ENCODE measurements around the gene C11orf86. TPM values are rescaled to one million over a fixed set of nuclear protein-coding genes. Genes with fewer than 3 reads are reported as not detected.

The C11orf86 gene
- total and polyA plus RNA-seq, 4 experiments from 2014 or later = not detected

DNA sequence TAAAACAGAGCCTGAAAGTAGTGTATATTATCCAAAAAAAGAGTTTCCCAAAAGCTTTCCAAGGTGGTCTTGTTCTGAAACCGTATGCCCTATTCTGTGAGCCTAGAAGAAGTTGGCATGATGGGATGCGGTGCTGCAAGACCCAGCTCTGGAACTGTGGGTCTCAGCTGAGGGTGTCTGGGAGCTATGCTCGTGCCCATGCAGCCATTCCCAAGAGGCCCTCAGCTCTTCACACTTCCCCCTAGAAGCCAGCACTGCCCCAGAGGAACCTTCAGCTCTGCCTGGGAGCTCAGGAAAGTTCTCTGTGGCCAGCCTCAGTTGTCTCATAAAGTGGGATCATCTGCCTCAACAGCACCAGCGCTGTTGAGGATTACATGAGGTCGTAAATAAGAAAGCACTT lies 41.4 kb downstream of the C11orf86 start:
- Histone ChIP-seq H3K4me3 (ENCODE audit: low read length in 2 of 2) (no peak overlapping the region), H3K4me1 (ENCODE audit: insufficient read depth, low read length) (no peaks in the 10 kb centered on the region), H3K9me3 (ENCODE audit: control insufficient read depth in 1 of 2, low read length in 2 of 2) (no peaks in the 10 kb centered on the region), H3K27ac (ENCODE audit: low read depth, low read length) (no peak overlapping the region), H3K36me3 (ENCODE audit: insufficient read depth, low read length) (no peaks in the 10 kb centered on the region), H3K27me3 (ENCODE audit: insufficient read depth, low read length) (no peaks in the 10 kb centered on the region)
- Mint-ChIP-seq H3K4me3 (no peak overlapping the region), H3K4me1 (peaks cover 0 to 1% (median 0%) of the 10 kb centered on the region in 4 donors), H3K36me3 (no peaks in the 10 kb centered on the region), H3K27ac (no peak overlapping the region), H3K9me3 (peaks cover 0 to 6% (median 0%) of the 10 kb centered on the region in 8 donors), H3K27me3 (peaks cover 7 to 13% of the 10 kb centered on the region in 2 donors)
- no peak for DNase-seq
- intact Hi-C loops (cut with micrococcal nuclease) = no loop called here
- ChIA-PET CTCF (ENCODE audit: partially characterized antibody) (interaction anchor here (0.9 kb wide), 1 partner anchor 56 kb away, joined by 3 read pairs; no protein-coding TSS in a partner anchor), POLR2A (ENCODE audit: partially characterized antibody) (no interaction called here)

- peaks cover 0 to 6% (median 0%) of the 10 kb centered on the region in 8 donors for H3K9me3 Mint-ChIP-seq
- H3K36me3 Mint-ChIP-seq = no peaks in the 10 kb centered on the region
- Histone ChIP-seq H3K4me1 (ENCODE audit: insufficient read depth, low read length) (peaks cover 32% of the 10 kb centered on the region), H3K9me3 (ENCODE audit: control insufficient read depth in 1 of 2, low read length in 2 of 2) (no peaks in the 10 kb centered on the region), H3K4me3 (ENCODE audit: low read length in 2 of 2) (no peak overlapping the region), H3K27ac (ENCODE audit: low read depth, low read length) (no peak overlapping the region), H3K27me3 (ENCODE audit: insufficient read depth, low read length) (peaks cover 27% of the 10 kb centered on the region), H3K36me3 (ENCODE audit: insufficient read depth, low read length) (no peaks in the 10 kb centered on the region)
- intact Hi-C loops (cut with micrococcal nuclease) = no loop called here
- DNase-seq = no peak
- peaks cover 19 to 32% of the 10 kb centered on the region in 2 donors for H3K27me3 Mint-ChIP-seq
- H3K4me1 Mint-ChIP-seq = peaks cover 17 to 36% (median 25%) of the 10 kb centered on the region in 4 donors
- no peak overlapping the region for H3K27ac Mint-ChIP-seq
- CTCF ChIA-PET (ENCODE audit: partially characterized antibody) = interaction anchor here (1.1 kb wide), 1 partner anchor 27 kb away, joined by 4 read pairs; no protein-coding TSS in a partner anchor
- no peak overlapping the region for H3K4me3 Mint-ChIP-seq
- POLR2A ChIA-PET (ENCODE audit: partially characterized antibody) = no interaction called here
Observed at GRCh38 chr11:67020949-67021348, 45.8 kb downstream of the C11orf86 start.

DNA sequence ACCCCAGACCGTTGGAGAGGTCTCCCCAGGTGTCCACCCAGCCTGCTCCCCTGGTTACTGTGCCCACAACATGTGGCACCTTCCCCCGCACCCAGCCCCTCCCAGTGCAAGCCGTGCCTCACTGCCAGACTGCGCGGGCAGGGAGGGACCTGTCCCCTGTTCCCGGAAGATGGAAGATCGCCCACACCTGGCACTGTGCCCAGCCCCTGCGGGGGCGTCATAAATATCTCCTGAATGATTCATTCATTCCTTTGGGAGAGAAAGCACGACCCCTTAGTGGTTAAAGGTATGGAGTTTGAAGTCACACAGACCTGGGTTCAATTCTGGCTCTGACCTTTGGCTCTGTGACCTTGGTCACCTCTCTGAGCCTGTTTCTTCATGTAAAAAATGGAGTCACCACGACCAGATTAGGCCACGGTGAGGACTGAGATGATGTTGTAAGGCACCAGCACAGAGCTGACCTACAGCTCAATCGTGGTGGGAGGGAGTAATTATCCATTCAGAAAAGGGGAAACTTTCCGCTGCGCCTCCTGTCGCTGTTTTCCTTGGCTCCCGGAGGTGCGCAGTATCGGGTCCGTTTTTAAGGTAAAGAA lies 47.3 kb downstream of the C11orf86 start:
- Mint-ChIP-seq H3K27me3 (peaks cover 19 to 32% of the 10 kb centered on the region in 2 donors), H3K4me3 (peak overlapping the region; percentile 18 to 81 (median 69)), H3K27ac (no peak overlapping the region), H3K9me3 (peaks cover 0 to 6% (median 0%) of the 10 kb centered on the region in 8 donors), H3K4me1 (peaks cover 17 to 36% (median 25%) of the 10 kb centered on the region in 4 donors), H3K36me3 (no peaks in the 10 kb centered on the region)
- Histone ChIP-seq H3K36me3 (ENCODE audit: insufficient read depth, low read length) (no peaks in the 10 kb centered on the region), H3K27me3 (ENCODE audit: insufficient read depth, low read length) (peaks cover 27% of the 10 kb centered on the region), H3K27ac (ENCODE audit: low read depth, low read length) (no peak overlapping the region), H3K9me3 (ENCODE audit: control insufficient read depth in 1 of 2, low read length in 2 of 2) (no peaks in the 10 kb centered on the region), H3K4me3 (ENCODE audit: low read length in 2 of 2) (no peak overlapping the region), H3K4me1 (ENCODE audit: insufficient read depth, low read length) (peaks cover 32% of the 10 kb centered on the region)
- no peak for DNase-seq
- ChIA-PET CTCF (ENCODE audit: partially characterized antibody) (interaction anchor here (1.4 kb wide), 1 partner anchor 30 kb away, joined by 3 read pairs; no protein-coding TSS in a partner anchor), POLR2A (ENCODE audit: partially characterized antibody) (interaction anchor here (0.6 kb wide), 1 partner anchor 544 kb away, joined by 3 read pairs; no protein-coding TSS in a partner anchor)
- intact Hi-C loops (cut with micrococcal nuclease) = no loop called here

- peak within 1 kb of the TSS in 1 of 2 donors; percentile 32 for H3K4me3 ChIP-seq (ENCODE audit: low read length in 2 of 2)
- ChIA-PET POLR2A (ENCODE audit: partially characterized antibody) (interaction anchor here (0.6 kb wide), 1 partner anchor 545 kb away, joined by 3 read pairs; no protein-coding TSS in a partner anchor), CTCF (ENCODE audit: partially characterized antibody) (no interaction called here)
- peaks cover 32% of the 10 kb centered on the region for H3K4me1 ChIP-seq (ENCODE audit: insufficient read depth, low read length)
- no peak for DNase-seq
- peaks cover 27% of the 10 kb centered on the region for H3K27me3 ChIP-seq (ENCODE audit: insufficient read depth, low read length)
- H3K36me3 ChIP-seq (ENCODE audit: insufficient read depth, low read length) = no peaks in the 10 kb centered on the region
- Mint-ChIP-seq H3K4me1 (peaks cover 17 to 36% (median 25%) of the 10 kb centered on the region in 4 donors), H3K36me3 (no peaks in the 10 kb centered on the region), H3K9me3 (peaks cover 0 to 6% (median 0%) of the 10 kb centered on the region in 8 donors), H3K27ac (peak within 1 kb of the TSS in 1 of 7 donors; percentile 89), H3K4me3 (peak within 1 kb of the TSS; percentile 59 to 87 (median 82)), H3K27me3 (peaks cover 19 to 32% of the 10 kb centered on the region in 2 donors)
- H3K9me3 ChIP-seq (ENCODE audit: control insufficient read depth in 1 of 2, low read length in 2 of 2) = no peaks in the 10 kb centered on the region
- no peak within 1 kb of the TSS for H3K27ac ChIP-seq (ENCODE audit: low read depth, low read length)
- intact Hi-C loops (cut with micrococcal nuclease) = no loop called here
Observed at GRCh38 chr11:67022961-67023956, 48.2 kb downstream of the C11orf86 start, which contains the start of gene SYT12. TSS of gene SYT12 (plus strand) at chr11:67023134. CDS start at chr11:67030145, 7,011 bp downstream.

GRCh38 chr11:67023957-67024353 lies 48.9 kb downstream of the C11orf86 start:
- intact Hi-C loops (cut with micrococcal nuclease) = no loop called here
- no peaks in the 10 kb centered on the region for H3K36me3 ChIP-seq (ENCODE audit: insufficient read depth, low read length)
- ChIA-PET POLR2A (ENCODE audit: partially characterized antibody) (interaction anchor here (1.4 kb wide), 1 partner anchor 216 kb away, joined by 3 read pairs; no protein-coding TSS in a partner anchor), CTCF (ENCODE audit: partially characterized antibody) (no interaction called here)
- H3K9me3 ChIP-seq (ENCODE audit: control insufficient read depth in 1 of 2, low read length in 2 of 2) = no peaks in the 10 kb centered on the region
- H3K4me3 ChIP-seq (ENCODE audit: low read length in 2 of 2) = peak overlapping the region in 1 of 2 donors; percentile 32
- Mint-ChIP-seq H3K36me3 (no peaks in the 10 kb centered on the region), H3K4me1 (peaks cover 17 to 36% (median 25%) of the 10 kb centered on the region in 4 donors), H3K4me3 (peak overlapping the region in 5 of 8 donors; percentile 71 to 87 (median 75)), H3K27me3 (peaks cover 19 to 31% of the 10 kb centered on the region in 2 donors), H3K27ac (no peak overlapping the region), H3K9me3 (peaks cover 0 to 1% (median 0%) of the 10 kb centered on the region in 8 donors)
- DNase-seq = no peak
- H3K4me1 ChIP-seq (ENCODE audit: insufficient read depth, low read length) = peaks cover 32% of the 10 kb centered on the region
- no peak overlapping the region for H3K27ac ChIP-seq (ENCODE audit: low read depth, low read length)
- H3K27me3 ChIP-seq (ENCODE audit: insufficient read depth, low read length) = peaks cover 27% of the 10 kb centered on the region

DNA sequence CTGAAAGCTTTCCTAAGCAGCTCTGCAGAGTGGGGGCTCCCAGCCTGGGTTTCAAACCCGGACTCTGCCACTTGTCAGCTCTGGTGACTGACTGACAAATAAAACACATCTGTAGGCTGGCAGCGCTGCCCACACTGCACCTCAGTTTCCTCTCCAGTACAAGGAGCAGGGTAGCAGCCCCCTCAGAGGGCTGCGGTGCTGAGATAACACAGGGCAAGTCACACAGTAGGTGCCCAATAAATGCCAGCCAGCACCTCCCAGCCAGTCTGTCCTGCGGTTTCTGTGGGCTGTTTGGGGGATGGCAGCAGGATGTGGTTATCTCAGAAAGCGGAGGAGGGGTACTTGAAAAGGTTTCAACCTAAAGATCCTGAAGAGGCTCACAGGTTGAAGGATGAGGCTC lies 49.3 kb downstream of the C11orf86 start:
- POLR2A ChIA-PET (ENCODE audit: partially characterized antibody) = interaction anchor here (1.4 kb wide), 1 partner anchor 215 kb away, joined by 3 read pairs; no protein-coding TSS in a partner anchor
- H3K4me3 ChIP-seq (ENCODE audit: low read length in 2 of 2) = peak overlapping the region in 1 of 2 donors; percentile 11
- H3K4me1 ChIP-seq (ENCODE audit: insufficient read depth, low read length) = peaks cover 32% of the 10 kb centered on the region

More for the DNA sequence above, 49.3 kb downstream of the C11orf86 start:
- intact Hi-C loops (cut with micrococcal nuclease) = no loop called here
- Histone ChIP-seq H3K9me3 (ENCODE audit: control insufficient read depth in 1 of 2, low read length in 2 of 2) (no peaks in the 10 kb centered on the region), H3K27ac (ENCODE audit: low read depth, low read length) (no peak overlapping the region), H3K36me3 (ENCODE audit: insufficient read depth, low read length) (no peaks in the 10 kb centered on the region), H3K27me3 (ENCODE audit: insufficient read depth, low read length) (peaks cover 27% of the 10 kb centered on the region)
- DNase-seq = peak; percentile 56 to 71 (median 64)
- H3K4me3 Mint-ChIP-seq = peak overlapping the region in 7 of 8 donors; percentile 48 to 87 (median 75)
- H3K4me1 Mint-ChIP-seq = peaks cover 17 to 36% (median 25%) of the 10 kb centered on the region in 4 donors
- CTCF ChIA-PET (ENCODE audit: partially characterized antibody) = interaction anchor here (1.8 kb wide), 1 partner anchor 30 kb away, joined by 5 read pairs; no protein-coding TSS in a partner anchor
- H3K36me3 Mint-ChIP-seq = no peaks in the 10 kb centered on the region
- H3K27me3 Mint-ChIP-seq = peaks cover 19 to 35% of the 10 kb centered on the region in 2 donors
- peak overlapping the region in 4 of 7 donors; percentile 46 to 86 (median 66) for H3K27ac Mint-ChIP-seq
- no peaks in the 10 kb centered on the region for H3K9me3 Mint-ChIP-seq
